Duodenal mucosa (tissue), 2 donors: Measurements from ENCODE around the gene USP34.

Experiments used
- H3K27ac ChIP-seq: one replicate; pipeline ENCODE4 v1.7.0; 2013; ENCODE audit warnings: low read depth, low read length
- H3K27me3 ChIP-seq, 2 donors: one replicate each; pipeline ENCODE4 v1.7.0; 2013; ENCODE audit warnings: low read length in 2 of 2, control low read depth in 1 of 2; ENCODE audit not compliant: insufficient read depth in 2 of 2, control insufficient read depth in 1 of 2
- H3K36me3 ChIP-seq, 2 donors: one replicate each; pipeline ENCODE4 v1.7.0; 2013; ENCODE audit warnings: low read length in 2 of 2, control low read depth in 1 of 2; ENCODE audit not compliant: insufficient read depth in 2 of 2, control insufficient read depth in 1 of 2
- H3K4me1 ChIP-seq, 2 donors: one replicate each; pipeline ENCODE4 v1.7.0; 2013; ENCODE audit warnings: low read length in 2 of 2, control low read depth in 1 of 2; ENCODE audit not compliant: insufficient read depth in 2 of 2, control insufficient read depth in 1 of 2
- H3K4me3 ChIP-seq, 2 donors: one replicate each; pipeline ENCODE4 v1.7.0; 2013; ENCODE audit warnings: low read length in 2 of 2, low read depth in 1 of 2
- H3K9ac ChIP-seq, 2 donors: one replicate each; pipeline ENCODE4 v1.7.0; 2013; ENCODE audit warnings: low read length in 2 of 2, low read depth in 1 of 2
- H3K9me3 ChIP-seq, 2 donors: one replicate each; pipeline ENCODE4 v1.7.0; 2013; ENCODE audit warnings: low read length in 2 of 2, control low read depth in 1 of 2; ENCODE audit not compliant: control insufficient read depth in 1 of 2

Gene USP34

DNA sequence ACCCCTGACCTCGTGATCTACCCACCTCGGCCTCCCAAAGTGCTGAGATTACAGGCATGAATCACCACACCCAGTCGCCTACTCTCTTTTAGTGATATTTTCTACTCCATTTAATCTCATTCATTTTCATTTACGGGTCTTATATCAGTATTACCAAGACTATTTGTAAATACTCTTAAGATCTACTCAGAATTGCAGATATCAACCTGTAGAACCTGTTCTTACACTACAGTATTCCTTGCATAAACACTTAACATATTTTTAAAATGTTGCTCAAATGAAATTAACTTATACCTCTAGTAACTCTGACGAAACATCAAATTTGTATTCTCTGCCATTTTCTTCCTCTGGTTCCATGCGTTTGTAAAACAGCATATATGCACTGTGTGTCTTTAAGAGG, 229.6 kb downstream of the USP34 start:
- Histone ChIP-seq H3K9me3 (no peaks in the 10 kb centered on the region), H3K9ac (no peak overlapping the region), H3K4me1 (no peaks in the 10 kb centered on the region), H3K36me3 (peaks cover 14 to 34% of the 10 kb centered on the region in 2 donors), H3K4me3 (no peak overlapping the region), H3K27me3 (no peaks in the 10 kb centered on the region), H3K27ac (no peak overlapping the region)

- no peaks in the 10 kb centered on the region for H3K27me3 ChIP-seq
- no peak overlapping the region for H3K9ac ChIP-seq
- H3K27ac ChIP-seq: no peak overlapping the region
- H3K4me1 ChIP-seq: no peaks in the 10 kb centered on the region
- peaks cover 19 to 39% of the 10 kb centered on the region in 2 donors for H3K36me3 ChIP-seq
- H3K4me3 ChIP-seq: no peak overlapping the region
- no peaks in the 10 kb centered on the region for H3K9me3 ChIP-seq
Observed at GRCh38 chr2:61238219-61239012, 232.5 kb downstream of the USP34 start.

DNA sequence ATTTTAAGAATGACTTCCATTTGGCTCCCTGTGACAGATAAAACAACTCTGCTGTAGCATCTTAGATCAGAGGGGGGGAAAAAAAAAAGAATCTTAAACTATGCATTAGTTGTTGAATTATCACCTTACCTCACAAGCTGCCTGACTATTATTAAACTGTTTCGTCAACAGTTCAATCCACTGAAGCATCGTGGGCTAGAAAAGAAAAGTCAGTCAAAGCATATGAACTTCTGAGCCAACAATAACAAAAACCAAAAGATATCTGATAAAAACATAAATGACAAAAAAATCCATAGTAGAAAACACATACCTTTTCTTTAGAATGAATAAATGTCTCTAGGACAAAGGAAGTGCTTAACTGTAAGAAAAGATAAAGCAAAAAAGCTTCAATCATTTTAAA, 235.2 kb downstream of the USP34 start:
- no peak overlapping the region for H3K9ac ChIP-seq
- H3K9me3 ChIP-seq: no peaks in the 10 kb centered on the region
- no peak overlapping the region for H3K4me3 ChIP-seq
- H3K27me3 ChIP-seq: no peaks in the 10 kb centered on the region
- peaks cover 21 to 41% of the 10 kb centered on the region in 2 donors for H3K36me3 ChIP-seq
- no peaks in the 10 kb centered on the region for H3K4me1 ChIP-seq
- H3K27ac ChIP-seq: no peak overlapping the region

DNA sequence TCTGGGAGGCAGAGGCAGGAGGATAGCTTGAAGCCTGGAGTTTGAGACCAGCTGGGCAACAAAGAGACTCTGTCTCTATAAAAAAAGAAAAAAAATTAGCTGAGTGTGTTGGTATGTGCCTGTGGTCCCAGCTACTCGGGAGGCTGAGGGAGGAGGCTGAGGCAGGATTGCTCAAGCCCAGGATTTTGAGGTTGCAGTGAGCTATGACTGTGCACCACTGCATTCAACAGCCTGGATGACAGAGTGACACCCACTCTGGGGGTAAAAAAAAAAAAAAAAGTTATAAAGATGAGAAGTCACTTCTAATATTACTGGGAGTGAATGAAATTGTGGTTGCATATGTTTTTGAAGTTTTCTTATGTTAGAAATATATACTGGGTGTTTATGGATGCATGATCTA, 237.3 kb downstream of the USP34 start:
- no peaks in the 10 kb centered on the region for H3K4me1 ChIP-seq
- peaks cover 23 to 53% of the 10 kb centered on the region in 2 donors for H3K36me3 ChIP-seq
- H3K9me3 ChIP-seq: no peaks in the 10 kb centered on the region
- H3K4me3 ChIP-seq: no peak overlapping the region
- no peak overlapping the region for H3K27ac ChIP-seq
- no peaks in the 10 kb centered on the region for H3K27me3 ChIP-seq
- no peak overlapping the region for H3K9ac ChIP-seq

DNA sequence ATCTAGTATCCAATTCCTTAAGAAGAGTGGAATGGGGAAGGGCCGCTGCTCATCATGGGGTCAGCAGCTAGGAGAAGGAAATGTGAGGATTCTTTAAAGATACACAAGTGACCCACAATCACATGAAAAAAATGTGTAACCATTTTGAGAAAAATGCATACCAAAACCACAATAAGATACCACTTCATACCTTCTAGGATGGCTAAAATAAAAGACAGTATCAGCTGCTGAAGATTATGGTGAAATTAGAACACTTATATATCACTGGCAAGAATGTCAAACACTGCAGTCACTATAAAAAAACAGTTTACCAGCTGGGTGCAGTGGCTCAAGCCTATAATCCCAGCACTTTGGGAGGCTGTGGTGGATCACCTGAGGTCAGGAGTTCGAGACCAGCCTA, 241.0 kb downstream of the USP34 start:
- H3K27me3 ChIP-seq: no peaks in the 10 kb centered on the region
- peaks cover 28 to 60% of the 10 kb centered on the region in 2 donors for H3K36me3 ChIP-seq
- no peak overlapping the region for H3K9ac ChIP-seq
- H3K4me1 ChIP-seq: peaks cover 0 to 3% of the 10 kb centered on the region in 2 donors
- H3K27ac ChIP-seq: no peak overlapping the region
- H3K4me3 ChIP-seq: no peak overlapping the region
- no peaks in the 10 kb centered on the region for H3K9me3 ChIP-seq

DNA sequence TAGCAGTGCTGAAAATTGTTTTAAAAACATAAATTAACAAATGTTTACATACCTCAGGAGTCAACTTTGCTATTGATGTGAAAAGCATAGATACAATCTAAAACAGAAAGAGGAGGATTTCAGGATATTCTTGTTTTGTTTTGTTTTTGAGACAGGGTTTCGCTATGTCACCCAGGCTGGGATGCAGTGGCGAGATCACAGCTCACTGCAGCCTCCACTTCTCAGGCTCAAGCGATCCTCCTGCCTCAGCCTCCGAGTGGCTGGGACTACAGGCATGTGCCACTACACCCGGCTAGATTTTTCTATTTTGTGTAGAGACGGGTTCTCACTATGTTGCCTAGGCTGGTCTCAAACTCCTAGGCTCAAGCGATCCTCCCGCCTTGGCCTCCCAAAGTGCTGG, 248.3 kb downstream of the USP34 start:
- Histone ChIP-seq H3K27me3 (no peaks in the 10 kb centered on the region), H3K36me3 (peaks cover 29 to 53% of the 10 kb centered on the region in 2 donors), H3K9ac (no peak overlapping the region), H3K9me3 (no peaks in the 10 kb centered on the region), H3K4me3 (no peak overlapping the region), H3K4me1 (peaks cover 0 to 9% of the 10 kb centered on the region in 2 donors), H3K27ac (no peak overlapping the region)

- H3K27me3 ChIP-seq: no peaks in the 10 kb centered on the region
- H3K4me1 ChIP-seq: peaks cover 0 to 9% of the 10 kb centered on the region in 2 donors
- H3K9ac ChIP-seq: no peak overlapping the region
- H3K9me3 ChIP-seq: no peaks in the 10 kb centered on the region
- H3K27ac ChIP-seq: no peak overlapping the region
- peaks cover 29 to 47% of the 10 kb centered on the region in 2 donors for H3K36me3 ChIP-seq
- H3K4me3 ChIP-seq: no peak overlapping the region
Observed at GRCh38 chr2:61221819-61222218, 249.1 kb downstream of the USP34 start.

GRCh38 chr2:61220768-61221167, 250.1 kb downstream of the USP34 start:
- H3K27ac ChIP-seq: no peak overlapping the region
- no peaks in the 10 kb centered on the region for H3K27me3 ChIP-seq
- H3K9ac ChIP-seq: no peak overlapping the region
- H3K4me1 ChIP-seq: peaks cover 0 to 7% of the 10 kb centered on the region in 2 donors
- H3K36me3 ChIP-seq: peaks cover 22 to 37% of the 10 kb centered on the region in 2 donors
- no peak overlapping the region for H3K4me3 ChIP-seq
- H3K9me3 ChIP-seq: no peaks in the 10 kb centered on the region

- Histone ChIP-seq H3K9me3 (no peaks in the 10 kb centered on the region), H3K27ac (peak overlapping the region; percentile 55), H3K27me3 (no peaks in the 10 kb centered on the region), H3K36me3 (peaks cover 17 to 46% of the 10 kb centered on the region in 2 donors), H3K4me3 (no peak overlapping the region), H3K4me1 (peaks cover 0 to 7% of the 10 kb centered on the region in 2 donors), H3K9ac (no peak overlapping the region)
Observed at GRCh38 chr2:61218817-61219170, 252.1 kb downstream of the USP34 start.

DNA sequence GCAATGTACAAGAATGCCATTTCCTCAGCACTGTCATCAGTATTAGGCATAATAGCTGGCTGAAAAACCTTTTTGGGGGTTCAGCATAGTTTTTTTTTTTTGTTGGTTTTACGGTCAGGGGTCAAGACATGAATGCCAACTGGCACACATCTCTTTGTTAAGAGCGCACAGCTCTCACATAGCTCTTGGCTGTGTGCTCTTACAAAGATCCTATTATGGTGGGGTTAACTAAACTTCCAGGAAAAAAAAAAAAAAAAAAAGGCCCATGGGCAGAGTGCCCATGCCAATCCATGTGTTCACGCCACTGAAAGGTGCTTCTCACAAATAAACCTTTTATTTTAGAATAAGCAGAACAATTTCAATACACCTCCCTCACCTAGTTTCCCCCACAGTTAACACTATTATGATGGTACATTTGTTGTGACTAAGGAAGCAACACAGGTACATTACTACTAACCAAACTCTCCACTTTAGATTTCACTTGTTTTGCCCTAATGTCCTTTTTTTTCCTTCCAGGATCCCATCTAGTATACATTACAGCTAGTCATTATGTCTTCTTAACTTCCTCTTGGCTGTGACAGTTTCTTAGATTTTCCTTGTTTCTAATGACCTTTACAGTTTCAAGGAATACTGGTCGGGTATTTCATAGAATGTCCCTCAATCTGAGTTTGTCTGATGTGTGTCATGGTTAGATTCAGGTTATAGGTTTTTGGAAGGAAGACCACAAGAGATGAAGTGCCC, 252.6 kb downstream of the USP34 start:
- Histone ChIP-seq H3K9ac (peak overlapping the region in 1 of 2 donors; percentile 20), H3K27me3 (no peaks in the 10 kb centered on the region), H3K27ac (peak overlapping the region; percentile 7), H3K36me3 (peaks cover 16 to 41% of the 10 kb centered on the region in 2 donors), H3K4me3 (no peak overlapping the region), H3K4me1 (peaks cover 0 to 7% of the 10 kb centered on the region in 2 donors), H3K9me3 (no peaks in the 10 kb centered on the region)
